ENCODE results near the gene TRIP10. TPM values are rescaled to one million over a fixed set of nuclear protein-coding genes. Genes with fewer than 3 reads are reported as not detected.

The TRIP10 gene
- total and polyA plus RNA-seq, 2 of the 13 experiments (the other 11 are each of a cell fraction or from before 2014, with no cell fraction given) = 32.5 to 33.2 TPM

GRCh38 chr19:6737873-6738786, 1.4 kb upstream of the TRIP10 start (continued):
- TF ChIP-seq SYNCRIP (IDR thresholded peaks at IDR 0.05; ENCODE audit: insufficient read depth, low read depth, low read length) (no peak), ZBTB20 (CRISPR knock-in tag; IDR thresholded peaks at IDR 0.05; ENCODE audit: borderline replicate concordance, low read depth) (no peak), ZNF747 (CRISPR knock-in tag; IDR thresholded peaks at IDR 0.05; ENCODE audit: borderline replicate concordance) (no peak), NFE2L2 (IDR thresholded peaks at IDR 0.05; ENCODE audit: low read length) (no peak), ZNF766 (CRISPR knock-in tag; IDR thresholded peaks at IDR 0.05; ENCODE audit: borderline replicate concordance) (no peak), SMC3 (IDR thresholded peaks at IDR 0.05; ENCODE audit: low read length) (peak; percentile 91), ZMYM2 (CRISPR knock-in tag; IDR thresholded peaks at IDR 0.05) (peak; percentile 77), ATAD3A (CRISPR knock-in tag; IDR thresholded peaks at IDR 0.05) (no peak), KAT2B (IDR thresholded peaks at IDR 0.05; ENCODE audit: borderline replicate concordance, low read depth, low read length) (no peak), HMG20B (CRISPR knock-in tag; conservative IDR thresholded peaks at IDR 0.05) (no peak), ZKSCAN8 (CRISPR knock-in tag; IDR thresholded peaks at IDR 0.05; ENCODE audit: borderline replicate concordance) (no peak), FIP1L1 (IDR thresholded peaks at IDR 0.05; ENCODE audit: borderline replicate concordance, insufficient read depth, low read depth, low read length) (no peak), SNRNP70 (IDR thresholded peaks at IDR 0.05; ENCODE audit: low read depth, low read length) (no peak), ZNF292 (CRISPR knock-in tag; IDR thresholded peaks at IDR 0.05; ENCODE audit: borderline replicate concordance, low read depth) (no peak), U2AF2 (IDR thresholded peaks at IDR 0.05; ENCODE audit: low read depth, low read length) (no peak), SP5 (CRISPR knock-in tag; IDR thresholded peaks at IDR 0.05; ENCODE audit: borderline replicate concordance, low read depth) (no peak), RBFOX2 (IDR thresholded peaks at IDR 0.05; ENCODE audit: low read depth, low read length) (no peak), ZNF878 (CRISPR knock-in tag; IDR thresholded peaks at IDR 0.05) (0 out of 2 replicates have a peak, but pooled peaks have one; percentile 21), ZSCAN20 (CRISPR knock-in tag; IDR thresholded peaks at IDR 0.05; ENCODE audit: borderline replicate concordance) (no peak), ZNF788 (CRISPR knock-in tag; IDR thresholded peaks at IDR 0.05; ENCODE audit: borderline replicate concordance) (peak; percentile 16; the same call in 1 of the 2 replicates)
- TF ChIP-seq, protein P1, sequence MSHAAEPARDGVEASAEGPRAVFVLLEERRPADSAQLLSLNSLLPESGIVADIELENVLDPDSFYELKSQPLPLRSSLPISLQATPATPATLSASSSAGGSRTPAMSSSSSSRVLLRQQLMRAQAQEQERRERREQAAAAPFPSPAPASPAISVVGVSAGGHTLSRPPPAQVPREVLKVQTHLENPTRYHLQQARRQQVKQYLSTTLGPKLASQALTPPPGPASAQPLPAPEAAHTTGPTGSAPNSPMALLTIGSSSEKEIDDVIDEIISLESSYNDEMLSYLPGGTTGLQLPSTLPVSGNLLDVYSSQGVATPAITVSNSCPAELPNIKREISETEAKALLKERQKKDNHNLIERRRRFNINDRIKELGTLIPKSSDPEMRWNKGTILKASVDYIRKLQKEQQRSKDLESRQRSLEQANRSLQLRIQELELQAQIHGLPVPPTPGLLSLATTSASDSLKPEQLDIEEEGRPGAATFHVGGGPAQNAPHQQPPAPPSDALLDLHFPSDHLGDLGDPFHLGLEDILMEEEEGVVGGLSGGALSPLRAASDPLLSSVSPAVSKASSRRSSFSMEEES (CRISPR knock-in tag; IDR thresholded peaks at IDR 0.05) = no peak; the same call in 1 of the 2 replicates
- TF ChIP-seq, protein P2, sequence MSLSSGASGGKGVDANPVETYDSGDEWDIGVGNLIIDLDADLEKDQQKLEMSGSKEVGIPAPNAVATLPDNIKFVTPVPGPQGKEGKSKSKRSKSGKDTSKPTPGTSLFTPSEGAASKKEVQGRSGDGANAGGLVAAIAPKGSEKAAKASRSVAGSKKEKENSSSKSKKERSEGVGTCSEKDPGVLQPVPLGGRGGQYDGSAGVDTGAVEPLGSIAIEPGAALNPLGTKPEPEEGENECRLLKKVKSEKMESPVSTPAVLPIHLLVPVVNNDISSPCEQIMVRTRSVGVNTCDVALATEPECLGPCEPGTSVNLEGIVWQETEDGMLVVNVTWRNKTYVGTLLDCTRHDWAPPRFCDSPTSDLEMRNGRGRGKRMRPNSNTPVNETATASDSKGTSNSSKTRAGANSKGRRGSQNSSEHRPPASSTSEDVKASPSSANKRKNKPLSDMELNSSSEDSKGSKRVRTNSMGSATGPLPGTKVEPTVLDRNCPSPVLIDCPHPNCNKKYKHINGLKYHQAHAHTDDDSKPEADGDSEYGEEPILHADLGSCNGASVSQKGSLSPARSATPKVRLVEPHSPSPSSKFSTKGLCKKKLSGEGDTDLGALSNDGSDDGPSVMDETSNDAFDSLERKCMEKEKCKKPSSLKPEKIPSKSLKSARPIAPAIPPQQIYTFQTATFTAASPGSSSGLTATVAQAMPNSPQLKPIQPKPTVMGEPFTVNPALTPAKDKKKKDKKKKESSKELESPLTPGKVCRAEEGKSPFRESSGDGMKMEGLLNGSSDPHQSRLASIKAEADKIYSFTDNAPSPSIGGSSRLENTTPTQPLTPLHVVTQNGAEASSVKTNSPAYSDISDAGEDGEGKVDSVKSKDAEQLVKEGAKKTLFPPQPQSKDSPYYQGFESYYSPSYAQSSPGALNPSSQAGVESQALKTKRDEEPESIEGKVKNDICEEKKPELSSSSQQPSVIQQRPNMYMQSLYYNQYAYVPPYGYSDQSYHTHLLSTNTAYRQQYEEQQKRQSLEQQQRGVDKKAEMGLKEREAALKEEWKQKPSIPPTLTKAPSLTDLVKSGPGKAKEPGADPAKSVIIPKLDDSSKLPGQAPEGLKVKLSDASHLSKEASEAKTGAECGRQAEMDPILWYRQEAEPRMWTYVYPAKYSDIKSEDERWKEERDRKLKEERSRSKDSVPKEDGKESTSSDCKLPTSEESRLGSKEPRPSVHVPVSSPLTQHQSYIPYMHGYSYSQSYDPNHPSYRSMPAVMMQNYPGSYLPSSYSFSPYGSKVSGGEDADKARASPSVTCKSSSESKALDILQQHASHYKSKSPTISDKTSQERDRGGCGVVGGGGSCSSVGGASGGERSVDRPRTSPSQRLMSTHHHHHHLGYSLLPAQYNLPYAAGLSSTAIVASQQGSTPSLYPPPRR (CRISPR knock-in tag; IDR thresholded peaks at IDR 0.05; ENCODE audit: borderline replicate concordance) = peak; percentile 6; the same call in 1 of the 2 replicates

All from HepG2 (cell line).